SK-N-SH (cell line): ENCODE data around the gene AUTS2. TPM values are rescaled to one million over a fixed set of nuclear protein-coding genes. Genes with fewer than 3 reads are reported as not detected.
A peak's percentile ranks its signal among the peaks of the same experiment; 100 is the strongest.

Experiments
- CTCF ChIA-PET: fragments of 300-600, 350-600 bp; formaldehyde crosslinking; extraction: SDS; loops from one replicate; lab custom pipeline; 2021; lab: Yijun Ruan, JAX
- POLR2A ChIA-PET: fragments of 350-600 bp; sonication (Branson Sonifier 250); formaldehyde crosslinking; extraction: SDS; loops from one replicate; lab custom pipeline; 2020; ENCODE audit warnings: antibody characterized with exemption, inconsistent platforms; lab: Yijun Ruan, JAX
- DNase-seq: peaks from one replicate; pipeline ENCODE4 v3.0.0; 2012
- H2AFZ ChIP-seq: fragments of 200-600 bp; sonication (generic); 2 replicates; pipeline ENCODE4 v1.8.1; 2016; ENCODE audit warnings: antibody characterized with exemption, mild to moderate bottlenecking, low read depth
- H3F3A ChIP-seq: fragments of 200-600 bp; sonication (generic); replicated peaks from 2 replicates; pipeline ENCODE3; 2016; ENCODE audit warnings: antibody characterized with exemption, mild to moderate bottlenecking; ENCODE audit not compliant: insufficient read depth
- H3K27ac ChIP-seq, 2 experiments: fragments of 200-500 bp in 1 of 2; fragments of 200-600 bp in 1 of 2; sonication (Bioruptor generic) in 1 of 2; sonication (generic), shearing (Covaris generic) in 1 of 2; 2 replicates each; pipeline versions ENCODE4 v1.5.1 to v1.6.1; 2014 to 2016; ENCODE audit warnings: low read depth in 2 of 2, inconsistent platforms in 1 of 2, low read length in 1 of 2, mild to moderate bottlenecking in 1 of 2, mixed read lengths in 1 of 2
- H3K27me3 ChIP-seq: fragments of 200-600 bp; sonication (generic), shearing (Covaris generic); 2 replicates; pipeline ENCODE4 v1.6.1; 2016; ENCODE audit warnings: mixed run types; ENCODE audit not compliant: insufficient read depth
- H3K36me3 ChIP-seq, 2 experiments: fragments of 200-500 bp in 1 of 2; fragments of 200-600 bp in 1 of 2; sonication (Bioruptor generic) in 1 of 2; sonication (generic) in 1 of 2; replicated peaks in 1 of 2; 2 replicates each; pipeline versions ENCODE3 to v1.5.1; 2014 to 2016; ENCODE audit warnings: low read length in 1 of 2, mild to moderate bottlenecking in 1 of 2; ENCODE audit not compliant: insufficient read depth in 2 of 2, control insufficient read depth in 1 of 2
- H3K4me1 ChIP-seq, 2 experiments: fragments of 200-500 bp in 1 of 2; fragments of 200-600 bp in 1 of 2; sonication (Bioruptor generic) in 1 of 2; sonication (generic), shearing (Covaris generic) in 1 of 2; 2 replicates each; pipeline versions ENCODE4 v1.5.1 to v1.6.1; 2014 to 2016; ENCODE audit warnings: low read depth in 1 of 2, low read length in 1 of 2, mixed run types in 1 of 2; ENCODE audit not compliant: insufficient read depth in 2 of 2, control insufficient read depth in 1 of 2
- H3K4me2 ChIP-seq: fragments of 200-600 bp; sonication (generic), shearing (Covaris generic); 2 replicates; pipeline ENCODE4 v1.6.1; 2017; ENCODE audit warnings: mixed run types
- H3K4me3 ChIP-seq, 2 experiments: fragments of 200-500 bp in 1 of 2; fragments of 200-600 bp in 1 of 2; sonication (Bioruptor generic) in 1 of 2; sonication (generic), shearing (Covaris generic) in 1 of 2; 2 replicates each; pipeline versions ENCODE4 v1.5.1 to v1.8.1; 2014 to 2016; ENCODE audit warnings: low read depth in 2 of 2, inconsistent platforms in 1 of 2, low read length in 1 of 2, mild to moderate bottlenecking in 1 of 2, mixed read lengths in 1 of 2, moderate library complexity in 1 of 2
- H3K79me2 ChIP-seq: fragments of 200-600 bp; sonication (generic); 2 replicates; pipeline ENCODE4 v1.8.1; 2017; ENCODE audit warnings: mild to moderate bottlenecking; ENCODE audit not compliant: insufficient read depth
- H3K9ac ChIP-seq: fragments of 200-600 bp; sonication (generic); 2 replicates; pipeline ENCODE4 v1.6.1; 2017; ENCODE audit warnings: mixed run types
- H3K9me2 ChIP-seq: fragments of 200-600 bp; sonication (generic); 2 replicates; pipeline ENCODE4 v1.6.1; 2017; ENCODE audit warnings: mixed run types
- H3K9me3 ChIP-seq: fragments of 200-600 bp; sonication (generic); 2 replicates; pipeline ENCODE4 v1.6.1; 2017; ENCODE audit warnings: mixed run types, mild to moderate bottlenecking, moderate library complexity
- H4K20me1 ChIP-seq: fragments of 200-600 bp; sonication (generic); 2 replicates; pipeline ENCODE4 v1.6.1; 2017; ENCODE audit warnings: mild to moderate bottlenecking, mixed run types; ENCODE audit not compliant: insufficient read depth
- CHD2 ChIP-seq: fragments of 150-350 bp; IDR thresholded peaks from 2 replicates; pipeline ENCODE4 v1.6.1; 2018; ENCODE audit warnings: low read length; ENCODE audit not compliant: partially characterized antibody
- CTCF ChIP-seq: fragments of 200-600 bp; sonication (generic); IDR thresholded peaks from 2 replicates; pipeline ENCODE4 v1.6.1; 2017; ENCODE audit warnings: antibody characterized with exemption, mild to moderate bottlenecking, moderate library complexity
- FOSL2 ChIP-seq: IDR thresholded peaks from 2 replicates; pipeline ENCODE4 v1.4.0; 2012; ENCODE audit warnings: low read depth, mild to moderate bottlenecking, moderate library complexity, borderline replicate concordance
- GABPA ChIP-seq: IDR thresholded peaks from 2 replicates; pipeline ENCODE4 v1.4.0; 2012; ENCODE audit warnings: low read depth, mild to moderate bottlenecking
- GATA2 ChIP-seq: sonication (generic); formaldehyde crosslinking; IDR thresholded peaks from 2 replicates; pipeline ENCODE4 v1.5.0; 2020; ENCODE audit warnings: mild to moderate bottlenecking, missing genetic modification reagents
- MAX ChIP-seq: IDR thresholded peaks from 2 replicates; pipeline ENCODE4 v1.4.0; 2012; ENCODE audit warnings: low read depth
- MXI1 ChIP-seq: IDR thresholded peaks from 2 replicates; pipeline ENCODE4 v1.6.1; 2012; ENCODE audit warnings: mild to moderate bottlenecking, low read depth, low read length, improper control_type of control experiment
- NFIC ChIP-seq: IDR thresholded peaks from 2 replicates; pipeline ENCODE4 v1.4.0; 2012; ENCODE audit warnings: borderline replicate concordance
- POLR2AphosphoS5 ChIP-seq: IDR thresholded peaks from 2 replicates; pipeline ENCODE4 v1.6.1; 2012; ENCODE audit warnings: low read depth, low read length
- REST ChIP-seq: IDR thresholded peaks from 2 replicates; pipeline ENCODE4 v1.6.1; 2012; ENCODE audit warnings: mild to moderate bottlenecking, low read depth, low read length, moderate library complexity
- RFX5 ChIP-seq: IDR thresholded peaks from 2 replicates; pipeline ENCODE4 v1.6.1; 2012; ENCODE audit warnings: mild to moderate bottlenecking, improper control_type of control experiment, low read length
- SIN3A ChIP-seq: IDR thresholded peaks from 2 replicates; pipeline ENCODE4 v1.6.1; 2012; ENCODE audit warnings: low read depth, mild to moderate bottlenecking, low read length, moderate library complexity, borderline replicate concordance
- SMC3 ChIP-seq: IDR thresholded peaks from 2 replicates; pipeline ENCODE4 v1.6.1; 2012; ENCODE audit warnings: low read depth, low read length, improper control_type of control experiment
- TAF1 ChIP-seq: IDR thresholded peaks from 2 replicates; pipeline ENCODE4 v1.6.1; 2012; ENCODE audit warnings: low read depth, mild to moderate bottlenecking, low read length, moderate library complexity, borderline replicate concordance
- TCF12 ChIP-seq: IDR thresholded peaks from 2 replicates; pipeline ENCODE4 v1.4.0; 2012
- TEAD4 ChIP-seq: IDR thresholded peaks from 2 replicates; pipeline ENCODE4 v1.4.0; 2012; ENCODE audit warnings: mild to moderate bottlenecking, borderline replicate concordance; ENCODE audit not compliant: insufficient read depth
- WGBS: methylation state at CpG from one replicate; pipeline ENCODE4 v1.1.6; 2017; ENCODE audit warnings: low lambda C conversion rate; 5-methylcytosine and 5-hydroxymethylcytosine counted together
- polyA plus RNA-seq, 3 experiments: library from polyadenylated mRNA; depleted of rRNA; stranded (reverse); fragments of >200 nt; gene quantifications; 2 replicates each; pipeline ENCODE4 v1.2.3, GENCODE V29; 2012

The AUTS2 gene
- polyA plus RNA-seq, 1 of the 3 experiments (the other 2 are of a cell fraction): 15.6 TPM

- no peak for TF ChIP-seq MAX
- peak; percentile 70 for TF ChIP-seq NFIC
- peak; percentile 78 for TF ChIP-seq GATA2 (CRISPR knock-in tag)
- peak; percentile 91 for TF ChIP-seq CHD2
- TF ChIP-seq RFX5: 0 out of 2 replicates have a peak, but pooled peaks have one; percentile 71
- no peak for TF ChIP-seq GABPA
- TF ChIP-seq TEAD4: no peak
- TF ChIP-seq REST: no peak
- TF ChIP-seq CTCF: no peak
- TF ChIP-seq TAF1: no peak
- TF ChIP-seq SMC3: peak; percentile 32; the same call in 1 of the 2 replicates
Observed at GRCh38 chr7:69739931-69740431, 141.7 kb downstream of the AUTS2 start (continued).

GRCh38 chr7:69742237-69742636 lies 144.0 kb downstream of the AUTS2 start:
- Histone ChIP-seq H3K4me1 (peaks cover 25 to 30% of the 10 kb centered on the region in 2 experiments; a peak in 3 of 4 replicates), H3K27me3 (no peaks in the 10 kb centered on the region), H4K20me1 (peaks cover 52% of the 10 kb centered on the region), H2AFZ (no peak overlapping the region), H3K79me2 (peaks cover 21% of the 10 kb centered on the region), H3F3A (peaks cover 3% of the 10 kb centered on the region), H3K9me3 (no peaks in the 10 kb centered on the region), H3K9me2 (no peaks in the 10 kb centered on the region), H3K27ac (no peak overlapping the region), H3K36me3 (no peaks in the 10 kb centered on the region), H3K4me3 (no peak overlapping the region), H3K4me2 (no peak overlapping the region), H3K9ac (no peak overlapping the region)
- ChIA-PET CTCF (interaction anchor here (1.5 to 1.8 kb wide), 2 partner anchors 65 to 190 kb away, joined by 4 to 5 read pairs; no protein-coding TSS in a partner anchor), POLR2A (no interaction called here)
- no peak for TF ChIP-seq FOSL2
- no peak for TF ChIP-seq NFIC
- TF ChIP-seq POLR2AphosphoS5: no peak
- TF ChIP-seq TAF1: no peak
- no peak for TF ChIP-seq MXI1
- no peak for TF ChIP-seq SIN3A
- TF ChIP-seq TCF12: no peak
- WGBS: 91% methylated on average over 1 of the region's 1 CpG
- DNase-seq: no peak
